Trophoblast cell (in vitro differentiated cells and primary cell): Measurements from ENCODE around the gene SSNA1.
A peak's percentile ranks its signal among the peaks of the same experiment; 100 is the strongest.

Experiments
- DNase-seq, 2 donors: peaks; one replicate each; pipeline ENCODE4 v3.0.0-alpha.2; 2016
- H2AFZ ChIP-seq: 2 replicates; pipeline ENCODE4 v1.6.1; 2013; ENCODE audit warnings: low read length, moderate library complexity, mild to moderate bottlenecking; ENCODE audit not compliant: insufficient read depth, poor library complexity
- H2AK5ac ChIP-seq: 2 replicates; pipeline ENCODE4 v1.6.1; 2013; ENCODE audit warnings: mild to moderate bottlenecking, low read length
- H2BK120ac ChIP-seq: 2 replicates; pipeline ENCODE4 v1.6.1; 2013; ENCODE audit warnings: low read length, mild to moderate bottlenecking, moderate library complexity; ENCODE audit not compliant: insufficient read depth, poor library complexity
- H2BK12ac ChIP-seq: 2 replicates; pipeline ENCODE4 v1.6.1; 2013; ENCODE audit warnings: mild to moderate bottlenecking, low read length, moderate library complexity
- H2BK5ac ChIP-seq: 2 replicates; pipeline ENCODE4 v1.6.1; 2013; ENCODE audit warnings: low read length, low read depth, moderate library complexity, mild to moderate bottlenecking; ENCODE audit not compliant: poor library complexity
- H3K14ac ChIP-seq: 2 replicates; pipeline ENCODE4 v1.6.1; 2013; ENCODE audit warnings: mild to moderate bottlenecking, low read length
- H3K18ac ChIP-seq: 2 replicates; pipeline ENCODE4 v1.6.1; 2013; ENCODE audit warnings: mild to moderate bottlenecking, low read length
- H3K23ac ChIP-seq: 2 replicates; pipeline ENCODE4 v1.6.1; 2013; ENCODE audit warnings: low read length
- H3K27ac ChIP-seq: 2 replicates; pipeline ENCODE4 v1.5.1; 2013; ENCODE audit warnings: low read depth, mild to moderate bottlenecking, inconsistent platforms, low read length, moderate library complexity
- H3K27me3 ChIP-seq: 2 replicates; pipeline ENCODE4 v1.6.1; 2013; ENCODE audit warnings: inconsistent platforms, mild to moderate bottlenecking, low read length, moderate library complexity; ENCODE audit not compliant: insufficient read depth
- H3K36me3 ChIP-seq, 2 experiments: 1 replicate in 1 of 2; 2 replicates in 1 of 2; pipeline ENCODE4 v1.6.1; 2013; ENCODE audit warnings: low read length in 2 of 2, mild to moderate bottlenecking in 2 of 2, moderate library complexity in 1 of 2; ENCODE audit not compliant: insufficient read depth in 2 of 2, control insufficient read depth in 1 of 2
- H3K4ac ChIP-seq: 2 replicates; pipeline ENCODE4 v1.6.1; 2013; ENCODE audit warnings: low read depth, mild to moderate bottlenecking, low read length, moderate library complexity
- H3K4me1 ChIP-seq, 2 experiments: 1 replicate in 1 of 2; 2 replicates in 1 of 2; pipeline ENCODE4 v1.6.1; 2013; ENCODE audit warnings: low read length in 2 of 2, mild to moderate bottlenecking in 2 of 2, moderate library complexity in 1 of 2; ENCODE audit not compliant: insufficient read depth in 2 of 2, control insufficient read depth in 1 of 2
- H3K4me2 ChIP-seq: 2 replicates; pipeline ENCODE4 v1.6.1; 2013; ENCODE audit warnings: inconsistent platforms, mild to moderate bottlenecking, low read length, moderate library complexity
- H3K4me3 ChIP-seq: 2 replicates; pipeline ENCODE4 v1.5.1; 2013; ENCODE audit warnings: mild to moderate bottlenecking, low read depth, low read length, inconsistent platforms
- H3K79me1 ChIP-seq: one replicate; pipeline ENCODE4 v1.6.1; 2013; ENCODE audit warnings: low read length
- H3K79me2 ChIP-seq: 2 replicates; pipeline ENCODE4 v1.6.1; 2013; ENCODE audit warnings: low read length, mild to moderate bottlenecking; ENCODE audit not compliant: control insufficient read depth, insufficient read depth, poor library complexity
- H3K9ac ChIP-seq: 2 replicates; pipeline ENCODE4 v1.6.1; 2013; ENCODE audit warnings: mild to moderate bottlenecking, low read length
- H3K9me3 ChIP-seq: 2 replicates; pipeline ENCODE4 v1.6.1; 2013; ENCODE audit warnings: low read depth, mild to moderate bottlenecking, control low read depth, inconsistent platforms, low read length; ENCODE audit not compliant: insufficient read depth
- H4K12ac ChIP-seq: 2 replicates; pipeline ENCODE4 v1.6.1; 2013; ENCODE audit warnings: low read depth, mild to moderate bottlenecking, low read length, moderate library complexity
- H4K8ac ChIP-seq: 2 replicates; pipeline ENCODE4 v1.6.1; 2013; ENCODE audit warnings: low read depth, mild to moderate bottlenecking, low read length, moderate library complexity
- H4K91ac ChIP-seq: one replicate; pipeline ENCODE4 v1.6.1; 2013; ENCODE audit warnings: low read depth, mild to moderate bottlenecking, low read length, moderate library complexity
- WGBS: extraction: QIAGEN DNeasy Blood & Tissue Kit; methylation state at CpG from one replicate; pipeline ENCODE4 v1.1.7; 2013; ENCODE audit warnings: missing lambda C conversion rate; ENCODE audit not compliant: insufficient read length, insufficient coverage; ENCODE audit errors: extremely low coverage; 5-methylcytosine and 5-hydroxymethylcytosine counted together

SSNA1 gene

GRCh38 chr9:137140151-137141012 is 48.1 kb upstream of the SSNA1 start:
- H3K4me3 ChIP-seq = peak overlapping the region; percentile 13
- H3K79me1 ChIP-seq = no peaks in the 10 kb centered on the region
- no peak overlapping the region for H3K14ac ChIP-seq
- no peak overlapping the region for H3K4ac ChIP-seq
- peaks cover 28% of the 10 kb centered on the region for H3K27me3 ChIP-seq
- no peak overlapping the region for H2BK120ac ChIP-seq
- no peak overlapping the region for H2BK12ac ChIP-seq
- H4K12ac ChIP-seq = no peak overlapping the region
- H4K91ac ChIP-seq = no peak overlapping the region
- peaks cover 2 to 3% of the 10 kb centered on the region in 2 experiments for H3K4me1 ChIP-seq
- H2BK5ac ChIP-seq = no peak overlapping the region
- no peaks in the 10 kb centered on the region for H3K36me3 ChIP-seq
- H3K23ac ChIP-seq = peak overlapping the region; percentile 64
- H3K18ac ChIP-seq = no peak overlapping the region
- no peak for DNase-seq
- no peak overlapping the region for H3K27ac ChIP-seq
- H3K79me2 ChIP-seq = no peaks in the 10 kb centered on the region
- no peak overlapping the region for H3K9ac ChIP-seq
- no peak overlapping the region for H2AFZ ChIP-seq
- peaks cover 23% of the 10 kb centered on the region for H3K9me3 ChIP-seq
- no peak overlapping the region for H3K4me2 ChIP-seq
- no peak overlapping the region for H4K8ac ChIP-seq
- no CpG with 5 or more reads among the region's 26 CpGs for WGBS
- no peak overlapping the region for H2AK5ac ChIP-seq

- Histone ChIP-seq H3K9ac (no peak overlapping the region), H3K4me1 (peaks cover 2 to 3% of the 10 kb centered on the region in 2 experiments), H4K91ac (no peak overlapping the region), H3K4ac (no peak overlapping the region), H2AK5ac (no peak overlapping the region), H4K8ac (no peak overlapping the region), H2AFZ (no peak overlapping the region), H3K18ac (no peak overlapping the region), H3K79me1 (no peaks in the 10 kb centered on the region), H3K79me2 (no peaks in the 10 kb centered on the region), H3K27ac (no peak overlapping the region), H3K9me3 (peaks cover 23% of the 10 kb centered on the region), H3K36me3 (no peaks in the 10 kb centered on the region), H3K4me3 (peak overlapping the region; percentile 13), H3K14ac (no peak overlapping the region), H3K27me3 (peaks cover 28% of the 10 kb centered on the region), H2BK120ac (no peak overlapping the region), H4K12ac (no peak overlapping the region), H2BK12ac (no peak overlapping the region), H3K23ac (no peak overlapping the region), H3K4me2 (no peak overlapping the region), H2BK5ac (no peak overlapping the region)
- no peak for DNase-seq
- WGBS = no CpG with 5 or more reads among the region's 17 CpGs
These were observed 47.2 kb upstream of the SSNA1 start for GRCh38 chr9:137141050-137141810.

GRCh38 chr9:137141976-137142936 is 46.2 kb upstream of the SSNA1 start:
- Histone ChIP-seq H3K4me2 (no peak overlapping the region), H3K14ac (no peak overlapping the region), H4K91ac (no peak overlapping the region), H2AFZ (no peak overlapping the region), H3K4me3 (no peak overlapping the region), H3K23ac (no peak overlapping the region), H3K18ac (no peak overlapping the region), H3K9ac (no peak overlapping the region), H3K27me3 (peaks cover 27% of the 10 kb centered on the region), H3K4ac (no peak overlapping the region), H3K4me1 (peaks cover 2 to 3% of the 10 kb centered on the region in 2 experiments), H2BK12ac (no peak overlapping the region), H3K27ac (no peak overlapping the region), H3K9me3 (peaks cover 26% of the 10 kb centered on the region), H2AK5ac (no peak overlapping the region), H4K8ac (no peak overlapping the region), H3K79me2 (no peaks in the 10 kb centered on the region), H3K79me1 (no peaks in the 10 kb centered on the region), H2BK5ac (no peak overlapping the region), H2BK120ac (no peak overlapping the region), H4K12ac (no peak overlapping the region), H3K36me3 (no peaks in the 10 kb centered on the region)
- no peak for DNase-seq
- WGBS = no CpG with 5 or more reads among the region's 24 CpGs

- Histone ChIP-seq H4K91ac (no peak overlapping the region), H3K36me3 (no peaks in the 10 kb centered on the region), H3K4ac (no peak overlapping the region), H2BK120ac (no peak overlapping the region), H3K9me3 (peaks cover 25% of the 10 kb centered on the region), H2BK5ac (no peak overlapping the region), H3K27ac (no peak overlapping the region), H2AFZ (no peak overlapping the region), H3K79me2 (no peaks in the 10 kb centered on the region), H3K4me2 (no peak overlapping the region), H3K79me1 (no peaks in the 10 kb centered on the region), H3K23ac (no peak overlapping the region), H2BK12ac (no peak overlapping the region), H3K14ac (no peak overlapping the region), H2AK5ac (no peak overlapping the region), H3K27me3 (peaks cover 17% of the 10 kb centered on the region), H3K18ac (no peak overlapping the region), H3K4me1 (peaks cover 2 to 3% of the 10 kb centered on the region in 2 experiments), H3K9ac (no peak overlapping the region), H3K4me3 (no peak overlapping the region), H4K8ac (no peak overlapping the region), H4K12ac (no peak overlapping the region)
- WGBS = no CpG with 5 or more reads among the region's 4 CpGs
- DNase-seq = no peak
These were observed 45.0 kb upstream of the SSNA1 start for GRCh38 chr9:137143459-137143858.
